Loucy (cell line): ENCODE measurements around the gene PNPLA7.

Experiments used
- EZH2phosphoT487 ChIP-seq: fragments of 200-600 bp; IDR thresholded peaks from 2 replicates; pipeline ENCODE4 v1.6.1; 2018; ENCODE audit warnings: antibody characterized with exemption, mild to moderate bottlenecking, moderate library complexity, borderline replicate concordance
- TF ChIP-seq, protein P1 (sequence below): fragments of 200-600 bp; sonication (generic); conservative IDR thresholded peaks from 2 replicates; pipeline ENCODE4 v1.5.1; 2014; ENCODE audit warnings: mild to moderate bottlenecking, antibody characterized with exemption, low read length

DNA sequence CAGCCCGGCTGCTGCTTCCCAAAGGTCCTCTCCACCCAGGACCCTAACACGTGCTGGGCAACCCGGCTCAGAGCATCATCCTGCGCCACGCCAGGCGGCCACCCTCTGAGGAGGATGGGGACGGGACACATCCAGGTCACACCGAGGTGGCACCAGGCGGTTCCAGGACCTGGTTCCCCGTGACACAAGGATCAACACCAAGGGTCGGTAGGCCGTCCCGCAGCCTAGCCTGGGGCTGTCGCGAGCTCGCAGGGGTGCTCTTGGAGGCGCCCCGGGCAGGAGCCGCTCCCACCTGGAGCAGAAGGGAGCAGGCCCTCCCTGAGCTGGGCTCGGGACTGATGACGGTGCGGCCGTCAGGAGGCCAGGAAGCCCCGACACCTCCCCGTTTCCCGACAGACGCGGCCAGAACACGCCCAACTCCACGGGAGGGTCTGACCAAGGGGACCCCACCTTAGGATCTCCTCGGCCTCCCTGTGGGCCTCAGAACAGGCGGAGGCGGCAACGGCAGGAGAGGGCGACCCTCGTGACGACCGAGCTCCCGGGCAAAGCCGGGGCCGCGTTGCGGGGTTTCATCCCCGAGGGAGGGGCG lies 133.5 kb downstream of the PNPLA7 start:
- TF ChIP-seq, protein P1, sequence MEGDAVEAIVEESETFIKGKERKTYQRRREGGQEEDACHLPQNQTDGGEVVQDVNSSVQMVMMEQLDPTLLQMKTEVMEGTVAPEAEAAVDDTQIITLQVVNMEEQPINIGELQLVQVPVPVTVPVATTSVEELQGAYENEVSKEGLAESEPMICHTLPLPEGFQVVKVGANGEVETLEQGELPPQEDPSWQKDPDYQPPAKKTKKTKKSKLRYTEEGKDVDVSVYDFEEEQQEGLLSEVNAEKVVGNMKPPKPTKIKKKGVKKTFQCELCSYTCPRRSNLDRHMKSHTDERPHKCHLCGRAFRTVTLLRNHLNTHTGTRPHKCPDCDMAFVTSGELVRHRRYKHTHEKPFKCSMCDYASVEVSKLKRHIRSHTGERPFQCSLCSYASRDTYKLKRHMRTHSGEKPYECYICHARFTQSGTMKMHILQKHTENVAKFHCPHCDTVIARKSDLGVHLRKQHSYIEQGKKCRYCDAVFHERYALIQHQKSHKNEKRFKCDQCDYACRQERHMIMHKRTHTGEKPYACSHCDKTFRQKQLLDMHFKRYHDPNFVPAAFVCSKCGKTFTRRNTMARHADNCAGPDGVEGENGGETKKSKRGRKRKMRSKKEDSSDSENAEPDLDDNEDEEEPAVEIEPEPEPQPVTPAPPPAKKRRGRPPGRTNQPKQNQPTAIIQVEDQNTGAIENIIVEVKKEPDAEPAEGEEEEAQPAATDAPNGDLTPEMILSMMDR: no peak
- no peak for TF ChIP-seq EZH2phosphoT487
